Mammary microvascular endothelial cell (primary cell): ENCODE results near the gene CASD1. TPM values are rescaled to one million over a fixed set of nuclear protein-coding genes. Genes with fewer than 3 reads are reported as not detected.

Experiments
- total RNA-seq: library from RNA; depleted of rRNA; stranded (reverse); fragments of >200 nt; gene quantifications from 2 replicates; pipeline ENCODE4 v1.2.3, GENCODE V29; 2015

CASD1 gene
- 7.3 and 7.6 TPM in 2 replicates for total RNA-seq

DNA sequence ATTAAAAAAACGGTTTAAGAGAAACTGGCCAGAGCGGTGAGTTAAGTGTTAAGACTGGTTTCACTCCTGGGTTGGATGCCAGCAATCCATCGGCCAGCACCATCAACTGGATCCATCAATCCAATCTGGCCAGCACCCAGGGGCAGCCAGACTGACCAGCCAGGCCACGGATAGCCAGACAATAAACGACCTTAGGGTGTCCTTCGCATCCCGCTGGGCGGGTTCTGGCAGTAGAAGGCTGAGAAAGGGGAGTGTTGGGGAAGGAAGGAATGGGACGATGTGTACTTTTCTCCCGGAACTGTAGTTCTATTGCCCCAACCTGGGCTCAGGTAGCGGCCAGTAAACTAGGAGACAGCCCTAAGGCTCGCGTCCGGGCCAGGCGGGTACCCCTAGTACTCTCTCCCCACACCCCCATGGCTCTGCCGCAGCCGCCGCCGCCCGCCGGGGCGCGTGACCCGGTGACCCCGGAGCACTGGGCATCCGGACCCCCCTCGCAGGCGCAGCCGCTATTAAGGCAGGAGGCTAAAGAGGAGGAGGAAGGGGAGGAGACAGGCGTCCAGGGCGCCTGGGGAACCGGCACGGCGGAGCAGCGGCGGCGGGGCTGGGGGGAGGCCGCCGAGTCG lies at the start of gene CASD1:
Gene CASD1, plus strand, starts transcription at position 546 of the 623 bp plus-strand sequence. CDS start 276 bp downstream, outside the sequence.

Other genes starting within 250 kb of the CASD1 start
- gene COL1A2, start 114.9 kb upstream of the CASD1 start, total RNA-seq: 6.7 and 7.7 TPM in 2 replicates
- 28.1 and 31.9 TPM in 2 replicates for gene SGCE, start 146.3 kb downstream of the CASD1 start, total RNA-seq